ENCODE data around the gene ZNRF2. TPM values are rescaled to one million over a fixed set of nuclear protein-coding genes. Genes with fewer than 3 reads are reported as not detected.

Gene ZNRF2
- total and polyA plus RNA-seq, 2 of the 13 experiments (the other 11 are each of a cell fraction or from before 2014, with no cell fraction given): 3.5 to 7.7 TPM

- FAIRE-seq: no peak
- peak; percentile 49; the same call in 1 of the 2 replicates for TF ChIP-seq FOSL2 (CRISPR knock-in tag; IDR thresholded peaks at IDR 0.05)
- TF ChIP-seq NFE2 (CRISPR knock-in tag; IDR thresholded peaks at IDR 0.05): 0 out of 2 replicates have a peak, but pooled peaks have one; percentile 21
- TF ChIP-seq ZNF629 (CRISPR knock-in tag; conservative IDR thresholded peaks at IDR 0.05): peak; percentile 59
- no peak for TF ChIP-seq ZNF101 (CRISPR knock-in tag; IDR thresholded peaks at IDR 0.05; ENCODE audit: borderline replicate concordance, low read depth)
- TF ChIP-seq MZF1 (CRISPR knock-in tag; IDR thresholded peaks at IDR 0.05; ENCODE audit: borderline replicate concordance): no peak
- peak in 1 of 2 experiments; percentile 25; a peak in 1 of 4 replicates for TF ChIP-seq MAFK (conservative IDR thresholded peaks at IDR 0.05 in 1 of 2, IDR thresholded peaks at IDR 0.05 in 1 of 2; ENCODE audit: low read length in 2 of 2)
- 0 out of 2 replicates have a peak, but pooled peaks have one; percentile 1 for TF ChIP-seq MAFF (IDR thresholded peaks at IDR 0.05; ENCODE audit: low read depth, low read length)
- Histone ChIP-seq H2AFZ (ENCODE audit: low read length) (no peak overlapping the region), H3K36me3 (replicated peaks in 1 of 2; ENCODE audit: control insufficient read depth in 1 of 2, insufficient read depth in 2 of 2, low read length in 2 of 2) (no peaks in the 10 kb centered on the region), H3K9me3 (ENCODE audit: low read length) (no peaks in the 10 kb centered on the region), H3K79me2 (ENCODE audit: insufficient read depth, low read length) (peaks cover 14% of the 10 kb centered on the region), H4K20me1 (ENCODE audit: insufficient read depth, low read length) (no peaks in the 10 kb centered on the region), H3K4me3 (replicated peaks in 1 of 3; ENCODE audit: insufficient read depth in 1 of 3, low read depth in 2 of 3, low read length in 3 of 3) (no peak overlapping the region), H3K4me1 (ENCODE audit: insufficient read depth, low read length) (peaks cover 13% of the 10 kb centered on the region; the same call in 1 of the 2 replicates), H3K27ac (ENCODE audit: extremely low read length, insufficient read depth, low read length) (no peak overlapping the region), H3K9ac (ENCODE audit: insufficient read depth, low read depth, low read length) (no peak overlapping the region), H3K27me3 (ENCODE audit: control insufficient read depth in 1 of 2, insufficient read depth in 2 of 2, low read length in 2 of 2) (no peaks in the 10 kb centered on the region), H3K4me2 (ENCODE audit: low read depth, low read length) (no peak overlapping the region)
- ATAC-seq: no peak
- ChIA-PET CTCF (ENCODE audit: low intra/inter-chr PET ratio, low total read pairs) (no interaction called here), POLR2A (interaction anchor here (1.5 kb wide), 1 partner anchor 84 kb away, joined by 3 read pairs; no protein-coding TSS in a partner anchor)
- in situ Hi-C loops (cut with HindIII; ENCODE audit: extremely low pct_ligation_motif_present, low pct_unique_long_range_greater_than_20kb): no loop called here
- intact Hi-C loops (cut with micrococcal nuclease; ENCODE audit: unreplicated experiment): loop anchor here (10.0 kb wide), 1 partner anchor 63 kb away; the partner anchor contains the start of gene ZNRF2
- peak; percentile 30 for DNase-seq (ENCODE audit: low spot score)
- 64% methylated on average over 2 of the region's 2 CpGs for WGBS (ENCODE audit: low lambda C conversion rate)
- no TSS peak for BruUV-seq (replicated peaks)
These were observed 63.7 kb downstream of the ZNRF2 start for GRCh38 chr7:30348083-30348560.

GRCh38 chr7:30349170-30349569, 64.8 kb downstream of the ZNRF2 start:
- Histone ChIP-seq H3K27ac (ENCODE audit: extremely low read length, insufficient read depth, low read length) (no peak overlapping the region), H3K79me2 (ENCODE audit: insufficient read depth, low read length) (peaks cover 10% of the 10 kb centered on the region), H3K4me3 (replicated peaks in 1 of 3; ENCODE audit: insufficient read depth in 1 of 3, low read depth in 2 of 3, low read length in 3 of 3) (no peak overlapping the region), H2AFZ (ENCODE audit: low read length) (no peak overlapping the region), H3K36me3 (replicated peaks in 1 of 2; ENCODE audit: control insufficient read depth in 1 of 2, insufficient read depth in 2 of 2, low read length in 2 of 2) (no peaks in the 10 kb centered on the region), H3K4me2 (ENCODE audit: low read depth, low read length) (no peak overlapping the region), H3K27me3 (ENCODE audit: control insufficient read depth in 1 of 2, insufficient read depth in 2 of 2, low read length in 2 of 2) (no peaks in the 10 kb centered on the region), H3K9ac (ENCODE audit: insufficient read depth, low read depth, low read length) (no peak overlapping the region), H4K20me1 (ENCODE audit: insufficient read depth, low read length) (no peaks in the 10 kb centered on the region), H3K4me1 (ENCODE audit: insufficient read depth, low read length) (peaks cover 13% of the 10 kb centered on the region; the same call in 1 of the 2 replicates), H3K9me3 (ENCODE audit: low read length) (no peaks in the 10 kb centered on the region)
- 94% methylated on average over 3 of the region's 3 CpGs for WGBS (ENCODE audit: low lambda C conversion rate)
- FAIRE-seq (no peak), DNase-seq (ENCODE audit: low spot score) (no peak), ATAC-seq (no peak)
- POLR2A ChIA-PET: interaction anchor here (1.5 kb wide), 1 partner anchor 85 kb away, joined by 3 read pairs; no protein-coding TSS in a partner anchor
- in situ Hi-C loops (cut with HindIII; ENCODE audit: extremely low pct_ligation_motif_present, low pct_unique_long_range_greater_than_20kb) (no loop called here), intact Hi-C loops (cut with micrococcal nuclease; ENCODE audit: unreplicated experiment) (loop anchor here (10.0 kb wide), 1 partner anchor 64 kb away; the partner anchor contains the start of gene ZNRF2)
- no TSS peak for BruUV-seq (replicated peaks)
- CTCF ChIA-PET (ENCODE audit: low intra/inter-chr PET ratio, low total read pairs): no interaction called here
- no peak for TF ChIP-seq IRF2 (CRISPR knock-in tag; IDR thresholded peaks at IDR 0.05)
- TF ChIP-seq, protein P1, sequence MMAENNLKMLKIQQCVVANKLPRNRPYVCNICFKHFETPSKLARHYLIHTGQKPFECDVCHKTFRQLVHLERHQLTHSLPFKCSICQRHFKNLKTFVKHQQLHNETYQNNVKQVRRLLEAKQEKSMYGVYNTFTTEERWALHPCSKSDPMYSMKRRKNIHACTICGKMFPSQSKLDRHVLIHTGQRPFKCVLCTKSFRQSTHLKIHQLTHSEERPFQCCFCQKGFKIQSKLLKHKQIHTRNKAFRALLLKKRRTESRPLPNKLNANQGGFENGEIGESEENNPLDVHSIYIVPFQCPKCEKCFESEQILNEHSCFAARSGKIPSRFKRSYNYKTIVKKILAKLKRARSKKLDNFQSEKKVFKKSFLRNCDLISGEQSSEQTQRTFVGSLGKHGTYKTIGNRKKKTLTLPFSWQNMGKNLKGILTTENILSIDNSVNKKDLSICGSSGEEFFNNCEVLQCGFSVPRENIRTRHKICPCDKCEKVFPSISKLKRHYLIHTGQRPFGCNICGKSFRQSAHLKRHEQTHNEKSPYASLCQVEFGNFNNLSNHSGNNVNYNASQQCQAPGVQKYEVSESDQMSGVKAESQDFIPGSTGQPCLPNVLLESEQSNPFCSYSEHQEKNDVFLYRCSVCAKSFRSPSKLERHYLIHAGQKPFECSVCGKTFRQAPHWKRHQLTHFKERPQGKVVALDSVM (CRISPR knock-in tag; IDR thresholded peaks at IDR 0.05): no peak
- no peak for TF ChIP-seq ZNF205 (CRISPR knock-in tag; IDR thresholded peaks at IDR 0.05)
- TF ChIP-seq ZNF598 (CRISPR knock-in tag; IDR thresholded peaks at IDR 0.05; ENCODE audit: borderline replicate concordance): no peak
- no peak for TF ChIP-seq ZBTB1 (CRISPR knock-in tag; IDR thresholded peaks at IDR 0.05; ENCODE audit: borderline replicate concordance)
- TF ChIP-seq MTF1 (CRISPR knock-in tag; IDR thresholded peaks at IDR 0.05): no peak
- no peak for TF ChIP-seq ZNF792 (CRISPR knock-in tag; IDR thresholded peaks at IDR 0.05)
- no peak for TF ChIP-seq TARDBP (CRISPR knock-in tag; IDR thresholded peaks at IDR 0.05)
- no peak for TF ChIP-seq KMT2B (CRISPR knock-in tag; IDR thresholded peaks at IDR 0.05)
- no peak for TF ChIP-seq SSRP1 (CRISPR knock-in tag; IDR thresholded peaks at IDR 0.05)
- no peak for TF ChIP-seq ZC3H13 (CRISPR knock-in tag; IDR thresholded peaks at IDR 0.05)
- no peak for TF ChIP-seq FOXK2 (IDR thresholded peaks at IDR 0.05)

All from HepG2 (cell line).